Endothelial cell (in vitro differentiated cells): Measurements from ENCODE around the gene ANO3. TPM values are rescaled to one million over a fixed set of nuclear protein-coding genes. Genes with fewer than 3 reads are reported as not detected.

Experiments
- DNase-seq: peaks from one replicate; pipeline ENCODE4 v3.0.0; 2021; ENCODE audit warnings: low spot score
- H3K27ac Mint-ChIP-seq: one replicate; pipeline ENCODE4 v1.8.0; 2021; ENCODE audit warnings: mixed read lengths, inconsistent platforms; ENCODE audit not compliant: unreplicated experiment
- H3K27me3 Mint-ChIP-seq: one replicate; pipeline ENCODE4 v1.8.0; 2021; ENCODE audit warnings: mild to moderate bottlenecking, moderate library complexity, mixed read lengths, inconsistent platforms; ENCODE audit not compliant: unreplicated experiment
- H3K36me3 Mint-ChIP-seq: one replicate; pipeline ENCODE4 v1.8.0; 2021; ENCODE audit warnings: mild to moderate bottlenecking, low read depth, mixed read lengths, inconsistent platforms; ENCODE audit not compliant: unreplicated experiment
- H3K4me1 Mint-ChIP-seq: one replicate; pipeline ENCODE4 v1.8.0; 2021; ENCODE audit warnings: mild to moderate bottlenecking, mixed read lengths, inconsistent platforms; ENCODE audit not compliant: unreplicated experiment
- H3K4me3 Mint-ChIP-seq: one replicate; pipeline ENCODE4 v1.8.0; 2021; ENCODE audit warnings: mild to moderate bottlenecking, mixed read lengths, inconsistent platforms; ENCODE audit not compliant: unreplicated experiment
- H3K9me3 Mint-ChIP-seq: one replicate; pipeline ENCODE4 v1.8.0; 2021; ENCODE audit warnings: mixed read lengths, inconsistent platforms; ENCODE audit not compliant: unreplicated experiment
- total RNA-seq: library from RNA; stranded (reverse); fragmentation: NEBNext Ultra II Directional; extraction: Animal tissue kit (Norgen Biotek cat#: 25700); gene quantifications from one replicate; pipeline ENCODE4 v1.2.1, GENCODE V29; 2021; ENCODE audit not compliant: unreplicated experiment
- TF ChIP-seq, protein P1 (sequence below): fragments of 200-600 bp; sonication (generic); IDR thresholded peaks from one replicate; pipeline ENCODE4 v1.5.0; 2021; ENCODE audit warnings: antibody characterized with exemption; ENCODE audit not compliant: unreplicated experiment

Gene ANO3
- total RNA-seq, 1 donor from 2014 or later, result 0.36 TPM

DNA sequence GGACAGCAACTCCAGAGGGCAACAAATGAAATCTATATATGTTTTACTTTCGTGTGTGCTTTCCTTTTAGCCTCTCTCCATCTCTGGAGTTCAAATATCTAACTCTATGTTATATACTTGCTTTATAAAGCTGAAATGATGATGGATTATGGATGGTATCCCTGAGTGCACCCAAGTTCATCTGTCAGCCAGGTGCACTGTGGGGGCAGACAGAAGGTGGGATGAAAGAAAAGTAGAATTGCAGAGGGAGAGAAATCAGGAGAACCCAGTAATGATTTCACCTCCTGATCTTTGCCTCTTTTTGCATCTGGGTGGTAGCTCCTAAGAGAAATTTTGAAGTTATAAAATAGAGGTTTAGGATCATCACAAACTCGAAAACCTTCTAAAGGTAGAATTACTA lies 237.7 kb downstream of the ANO3 start:
- TF ChIP-seq, protein P1, sequence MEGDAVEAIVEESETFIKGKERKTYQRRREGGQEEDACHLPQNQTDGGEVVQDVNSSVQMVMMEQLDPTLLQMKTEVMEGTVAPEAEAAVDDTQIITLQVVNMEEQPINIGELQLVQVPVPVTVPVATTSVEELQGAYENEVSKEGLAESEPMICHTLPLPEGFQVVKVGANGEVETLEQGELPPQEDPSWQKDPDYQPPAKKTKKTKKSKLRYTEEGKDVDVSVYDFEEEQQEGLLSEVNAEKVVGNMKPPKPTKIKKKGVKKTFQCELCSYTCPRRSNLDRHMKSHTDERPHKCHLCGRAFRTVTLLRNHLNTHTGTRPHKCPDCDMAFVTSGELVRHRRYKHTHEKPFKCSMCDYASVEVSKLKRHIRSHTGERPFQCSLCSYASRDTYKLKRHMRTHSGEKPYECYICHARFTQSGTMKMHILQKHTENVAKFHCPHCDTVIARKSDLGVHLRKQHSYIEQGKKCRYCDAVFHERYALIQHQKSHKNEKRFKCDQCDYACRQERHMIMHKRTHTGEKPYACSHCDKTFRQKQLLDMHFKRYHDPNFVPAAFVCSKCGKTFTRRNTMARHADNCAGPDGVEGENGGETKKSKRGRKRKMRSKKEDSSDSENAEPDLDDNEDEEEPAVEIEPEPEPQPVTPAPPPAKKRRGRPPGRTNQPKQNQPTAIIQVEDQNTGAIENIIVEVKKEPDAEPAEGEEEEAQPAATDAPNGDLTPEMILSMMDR, result no peak
- Mint-ChIP-seq H3K27me3 (no peaks in the 10 kb centered on the region), H3K27ac (no peak overlapping the region), H3K36me3 (no peaks in the 10 kb centered on the region), H3K4me3 (no peak overlapping the region), H3K4me1 (no peaks in the 10 kb centered on the region), H3K9me3 (no peaks in the 10 kb centered on the region)
- DNase-seq, result no peak

DNA sequence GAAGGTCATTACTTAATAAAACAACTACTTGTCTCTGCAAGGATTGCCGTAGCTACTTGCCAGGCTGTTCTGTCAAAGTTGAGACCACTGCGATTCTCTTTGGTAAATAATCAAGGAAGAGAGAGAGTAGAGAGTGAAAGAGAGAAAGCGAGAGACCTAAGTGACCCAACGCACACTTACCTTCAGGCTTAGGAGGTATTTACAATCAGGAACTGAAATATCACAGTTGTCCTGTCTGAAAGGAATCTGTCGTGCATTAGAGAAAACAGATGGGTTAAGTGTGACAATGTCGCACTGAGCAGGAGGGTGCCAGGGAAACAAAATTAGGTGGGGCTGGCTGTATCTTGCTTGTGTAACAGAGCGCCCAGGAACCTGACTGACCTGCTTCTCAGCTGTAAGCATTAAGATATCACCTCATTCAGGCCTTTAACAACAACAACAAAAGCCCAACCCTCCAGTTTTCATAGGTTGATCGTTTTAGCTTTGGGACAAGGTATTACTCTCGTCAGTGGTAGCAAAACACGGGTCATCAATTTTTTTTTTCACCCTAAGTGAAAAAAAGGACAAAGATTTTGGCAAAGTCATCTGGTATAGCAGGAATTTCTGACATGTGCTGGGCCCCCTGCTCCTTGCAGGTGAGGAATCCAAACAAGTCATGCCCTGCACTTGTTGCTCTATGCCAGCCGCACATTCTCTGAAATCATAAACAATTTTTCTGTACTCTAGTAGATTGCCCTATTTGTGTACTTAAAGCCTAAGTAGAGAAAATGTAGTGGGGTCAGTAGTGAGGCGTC lies 240.1 kb downstream of the ANO3 start, which contains the start of gene MUC15:
TSS of gene MUC15 (minus strand) at position 403 of the 794 bp plus-strand sequence. CDS start 5,169 bp downstream, outside the sequence.
- Mint-ChIP-seq H3K4me1 (no peaks in the 10 kb centered on the region), H3K27me3 (no peaks in the 10 kb centered on the region), H3K36me3 (no peaks in the 10 kb centered on the region), H3K4me3 (no peak within 1 kb of the TSS), H3K9me3 (no peaks in the 10 kb centered on the region), H3K27ac (no peak within 1 kb of the TSS)
- TF ChIP-seq, protein P1, result no peak
- DNase-seq, result no peak

DNA sequence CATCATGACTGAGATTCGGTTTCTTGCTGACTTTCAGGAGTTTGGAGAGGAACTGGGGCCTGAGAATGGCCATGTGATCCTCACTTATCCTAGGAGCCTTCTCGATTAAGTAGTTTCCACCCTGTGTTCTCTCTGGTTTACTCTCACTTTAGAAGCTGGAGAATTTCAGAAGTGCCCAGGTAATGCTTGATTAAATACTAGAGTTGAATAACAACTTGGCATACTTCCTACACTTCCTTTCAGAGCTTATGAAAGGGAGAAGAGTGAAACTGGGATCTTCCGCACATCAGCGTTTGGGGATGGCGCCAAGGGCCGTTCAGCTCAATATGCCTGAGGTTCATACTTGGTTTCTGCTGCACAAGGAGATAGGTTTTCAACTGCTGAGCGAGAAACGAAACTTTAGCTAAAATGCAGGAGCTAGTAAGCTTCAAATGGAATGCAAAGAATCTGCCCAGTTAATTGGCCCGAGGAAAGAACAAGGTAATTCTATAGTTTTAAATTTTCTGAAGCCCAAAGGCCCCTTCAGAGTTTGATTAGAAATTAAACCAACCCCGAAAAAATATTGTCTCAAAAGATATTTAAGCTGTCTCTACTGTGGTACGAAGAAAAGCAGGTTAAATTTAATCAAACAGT lies 241.0 kb downstream of the ANO3 start:
- H3K4me1 Mint-ChIP-seq, result no peaks in the 10 kb centered on the region
- no peaks in the 10 kb centered on the region for H3K27me3 Mint-ChIP-seq
- no peak overlapping the region for H3K4me3 Mint-ChIP-seq

DNA sequence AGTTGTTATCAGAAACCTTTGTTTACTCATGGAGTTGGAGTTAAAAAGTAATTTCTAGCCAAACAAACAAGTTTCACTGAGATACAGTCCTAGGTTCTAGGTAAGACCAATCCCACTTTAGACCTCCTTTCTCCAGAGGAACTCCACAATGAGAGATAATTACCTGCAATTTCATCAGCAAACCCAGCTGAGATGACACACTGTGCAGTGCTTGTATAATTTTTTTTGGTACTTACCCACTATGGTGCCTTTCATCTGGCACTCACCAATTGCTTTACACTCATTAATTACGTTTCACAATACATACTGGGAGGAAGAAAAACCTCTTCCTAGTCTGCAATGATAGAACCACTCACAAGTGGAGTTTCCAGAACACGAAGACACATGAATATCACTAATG lies 242.0 kb downstream of the ANO3 start:
- DNase-seq, result no peak
- Mint-ChIP-seq H3K4me1 (no peaks in the 10 kb centered on the region), H3K27me3 (no peaks in the 10 kb centered on the region), H3K27ac (no peak overlapping the region), H3K36me3 (no peaks in the 10 kb centered on the region), H3K9me3 (no peaks in the 10 kb centered on the region), H3K4me3 (no peak overlapping the region)
- TF ChIP-seq, protein P1, result no peak

More for the DNA sequence above, 241.0 kb downstream of the ANO3 start:
- H3K9me3 Mint-ChIP-seq, result no peaks in the 10 kb centered on the region
- DNase-seq, result no peak
- no peaks in the 10 kb centered on the region for H3K36me3 Mint-ChIP-seq
- no peak overlapping the region for H3K27ac Mint-ChIP-seq
- TF ChIP-seq, protein P1, result no peak

DNA sequence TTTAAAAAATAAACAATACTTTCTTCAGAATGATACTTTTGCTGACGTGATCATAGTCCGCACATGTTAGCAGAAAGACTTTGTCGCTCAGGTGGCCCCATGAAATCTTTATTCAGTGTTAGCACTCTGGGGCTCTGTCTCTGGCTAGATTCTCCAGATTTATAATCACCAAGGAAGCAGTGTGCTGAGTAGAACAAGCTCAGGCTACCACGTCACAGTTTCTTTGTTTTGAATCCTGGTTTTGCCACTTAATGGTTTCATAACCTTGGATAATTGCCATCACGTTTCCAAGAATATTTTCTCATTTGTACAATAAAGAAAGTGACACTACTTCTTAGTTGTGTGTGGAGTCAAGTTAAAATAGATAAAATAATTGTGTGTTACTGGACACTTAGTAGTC lies 244.0 kb downstream of the ANO3 start:
- Mint-ChIP-seq H3K27ac (no peak overlapping the region), H3K4me1 (no peaks in the 10 kb centered on the region), H3K4me3 (no peak overlapping the region), H3K36me3 (no peaks in the 10 kb centered on the region), H3K9me3 (no peaks in the 10 kb centered on the region), H3K27me3 (no peaks in the 10 kb centered on the region)
- TF ChIP-seq, protein P1, result no peak
- DNase-seq, result no peak
